ENCODE results near the gene DGLUCY.

GRCh38 chr14:91143862-91144261 is 30.0 kb downstream of the DGLUCY start:
- TF ChIP-seq SP7 (tag by site-specific recombination; IDR thresholded peaks at IDR 0.05) (no peak), CTCF (tag by site-specific recombination; IDR thresholded peaks at IDR 0.05) (no peak), ZBTB7A (tag by site-specific recombination; IDR thresholded peaks at IDR 0.05; ENCODE audit: low read depth) (no peak), ZNF311 (tag by site-specific recombination; IDR thresholded peaks at IDR 0.05; ENCODE audit: borderline replicate concordance) (no peak), YY1 (tag by site-specific recombination; IDR thresholded peaks at IDR 0.05) (no peak), ZNF555 (tag by site-specific recombination; conservative IDR thresholded peaks at IDR 0.05) (no peak), ZNF23 (tag by site-specific recombination; IDR thresholded peaks at IDR 0.05; ENCODE audit: borderline replicate concordance) (no peak), ZFP3 (tag by site-specific recombination; IDR thresholded peaks at IDR 0.05; ENCODE audit: low read depth) (no peak)
- TF ChIP-seq, protein P1, sequence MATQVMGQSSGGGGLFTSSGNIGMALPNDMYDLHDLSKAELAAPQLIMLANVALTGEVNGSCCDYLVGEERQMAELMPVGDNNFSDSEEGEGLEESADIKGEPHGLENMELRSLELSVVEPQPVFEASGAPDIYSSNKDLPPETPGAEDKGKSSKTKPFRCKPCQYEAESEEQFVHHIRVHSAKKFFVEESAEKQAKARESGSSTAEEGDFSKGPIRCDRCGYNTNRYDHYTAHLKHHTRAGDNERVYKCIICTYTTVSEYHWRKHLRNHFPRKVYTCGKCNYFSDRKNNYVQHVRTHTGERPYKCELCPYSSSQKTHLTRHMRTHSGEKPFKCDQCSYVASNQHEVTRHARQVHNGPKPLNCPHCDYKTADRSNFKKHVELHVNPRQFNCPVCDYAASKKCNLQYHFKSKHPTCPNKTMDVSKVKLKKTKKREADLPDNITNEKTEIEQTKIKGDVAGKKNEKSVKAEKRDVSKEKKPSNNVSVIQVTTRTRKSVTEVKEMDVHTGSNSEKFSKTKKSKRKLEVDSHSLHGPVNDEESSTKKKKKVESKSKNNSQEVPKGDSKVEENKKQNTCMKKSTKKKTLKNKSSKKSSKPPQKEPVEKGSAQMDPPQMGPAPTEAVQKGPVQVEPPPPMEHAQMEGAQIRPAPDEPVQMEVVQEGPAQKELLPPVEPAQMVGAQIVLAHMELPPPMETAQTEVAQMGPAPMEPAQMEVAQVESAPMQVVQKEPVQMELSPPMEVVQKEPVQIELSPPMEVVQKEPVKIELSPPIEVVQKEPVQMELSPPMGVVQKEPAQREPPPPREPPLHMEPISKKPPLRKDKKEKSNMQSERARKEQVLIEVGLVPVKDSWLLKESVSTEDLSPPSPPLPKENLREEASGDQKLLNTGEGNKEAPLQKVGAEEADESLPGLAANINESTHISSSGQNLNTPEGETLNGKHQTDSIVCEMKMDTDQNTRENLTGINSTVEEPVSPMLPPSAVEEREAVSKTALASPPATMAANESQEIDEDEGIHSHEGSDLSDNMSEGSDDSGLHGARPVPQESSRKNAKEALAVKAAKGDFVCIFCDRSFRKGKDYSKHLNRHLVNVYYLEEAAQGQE (tag by site-specific recombination; IDR thresholded peaks at IDR 0.05), result no peak
